NOMO-1 treated with dmso at 0.1 percent for 144 hours (cell line): ENCODE measurements around the gene CMTR1.

Source experiments
- DNase-seq: peaks from one replicate; lab custom pipeline; 2025; ENCODE audit not compliant: unreplicated experiment; lab: John Stamatoyannopoulos, UW

Gene CMTR1

DNA sequence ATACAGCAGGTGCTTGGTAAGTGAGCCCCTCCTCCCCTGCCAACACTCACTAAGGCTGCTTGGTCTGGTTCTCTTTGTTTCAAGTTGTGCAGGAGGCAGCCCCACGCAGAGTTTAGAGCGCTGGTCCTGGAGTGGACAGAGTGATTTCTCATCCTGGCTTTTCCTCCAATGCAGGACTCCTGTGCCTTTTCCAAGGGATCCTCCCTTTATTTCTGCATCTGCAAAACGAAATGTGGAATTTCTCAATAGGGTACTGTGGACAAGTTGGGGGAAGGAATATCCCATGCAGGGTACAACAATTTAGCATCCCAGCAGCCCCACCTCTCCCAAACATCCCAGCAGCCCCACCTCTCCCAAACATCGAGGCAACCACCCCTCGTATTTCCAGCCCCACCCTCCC lies 97.3 kb downstream of the CMTR1 start:
- no peak for DNase-seq

DNA sequence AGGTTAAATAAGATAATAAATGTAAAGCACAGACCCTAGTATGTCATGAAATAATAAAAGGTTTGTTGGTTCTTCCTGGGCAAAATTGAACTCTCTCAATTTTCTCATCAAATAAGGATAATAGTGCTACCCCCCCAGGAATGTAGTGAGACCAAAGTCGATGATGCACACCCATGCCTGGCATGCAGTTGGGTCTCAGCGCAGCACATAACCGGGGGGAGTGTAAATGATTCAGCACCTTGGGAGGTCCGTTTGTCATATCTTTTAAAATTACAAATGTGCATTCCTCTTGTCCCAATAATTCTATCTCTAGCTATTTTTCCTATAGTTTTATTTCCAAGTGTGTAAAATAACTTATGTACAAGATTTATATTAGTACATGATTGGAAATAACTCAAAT lies 98.0 kb downstream of the CMTR1 start:
- DNase-seq, result no peak
